GM21360 (cell line): ENCODE measurements around the gene HPS5.

Experiments
- ATAC-seq: cut with Tn5 transposase; IDR thresholded peaks from one replicate; pipeline ENCODE4 v1.9.1; 2021; ENCODE audit warnings: mild to moderate bottlenecking, moderate library complexity; ENCODE audit not compliant: unreplicated experiment

HPS5 gene

DNA sequence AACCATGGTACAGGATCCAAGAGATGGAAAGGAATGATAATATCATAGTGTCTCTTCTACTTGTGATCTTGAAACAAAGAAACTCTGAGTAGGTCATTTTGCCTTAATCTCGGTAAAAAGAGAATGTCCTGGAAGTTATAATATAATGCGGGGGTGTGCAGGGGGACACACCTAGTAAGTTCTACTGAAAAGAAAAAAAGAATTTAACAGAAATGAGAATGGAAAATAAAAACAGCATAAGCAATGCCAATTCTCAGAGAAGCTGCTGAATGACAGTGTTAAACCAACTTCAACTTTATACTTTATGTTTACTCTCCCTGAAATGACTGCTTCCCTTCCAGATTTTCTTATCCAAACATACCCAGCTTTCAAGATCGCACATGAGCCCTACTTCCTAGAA lies 2.0 kb downstream of the HPS5 start:
- ATAC-seq = no peak

DNA sequence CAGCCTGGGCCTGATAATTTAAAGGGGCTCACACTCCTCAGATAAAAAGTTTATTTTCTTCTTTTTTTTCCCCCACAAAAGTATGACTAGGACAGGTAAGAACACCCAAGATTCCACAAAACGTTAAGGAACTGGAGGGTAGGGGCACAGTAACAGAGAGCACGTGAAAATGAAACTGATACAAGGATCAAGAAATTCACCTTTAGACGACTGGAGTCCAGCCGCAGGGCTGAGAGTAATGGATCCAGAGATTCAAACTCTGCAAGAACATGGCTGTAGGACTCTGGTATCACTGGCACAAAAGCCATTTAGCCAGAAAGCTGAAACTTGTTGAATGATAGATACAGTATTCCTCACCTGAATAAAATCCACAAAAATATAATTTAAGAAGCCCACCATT lies 4.4 kb downstream of the HPS5 start:
- no peak for ATAC-seq

DNA sequence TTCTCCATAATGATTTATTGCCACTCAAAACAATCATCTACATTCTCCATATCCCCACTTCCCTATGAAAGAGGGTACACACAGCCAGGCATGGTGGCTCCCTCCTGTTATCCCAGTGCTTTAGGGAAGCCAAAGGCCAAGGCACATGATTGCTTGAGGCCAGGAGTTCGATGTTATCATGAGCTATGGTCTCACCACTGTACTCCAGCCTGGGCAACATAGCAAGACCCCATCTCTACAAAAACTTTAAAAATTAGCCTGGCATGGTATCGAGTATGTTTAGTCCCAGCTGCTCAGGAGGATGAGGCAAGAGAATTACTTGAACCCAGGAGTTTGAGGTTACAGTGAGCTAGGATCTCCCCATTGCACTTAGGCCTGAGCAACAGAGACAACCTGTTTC lies 6.0 kb downstream of the HPS5 start:
- ATAC-seq = no peak

DNA sequence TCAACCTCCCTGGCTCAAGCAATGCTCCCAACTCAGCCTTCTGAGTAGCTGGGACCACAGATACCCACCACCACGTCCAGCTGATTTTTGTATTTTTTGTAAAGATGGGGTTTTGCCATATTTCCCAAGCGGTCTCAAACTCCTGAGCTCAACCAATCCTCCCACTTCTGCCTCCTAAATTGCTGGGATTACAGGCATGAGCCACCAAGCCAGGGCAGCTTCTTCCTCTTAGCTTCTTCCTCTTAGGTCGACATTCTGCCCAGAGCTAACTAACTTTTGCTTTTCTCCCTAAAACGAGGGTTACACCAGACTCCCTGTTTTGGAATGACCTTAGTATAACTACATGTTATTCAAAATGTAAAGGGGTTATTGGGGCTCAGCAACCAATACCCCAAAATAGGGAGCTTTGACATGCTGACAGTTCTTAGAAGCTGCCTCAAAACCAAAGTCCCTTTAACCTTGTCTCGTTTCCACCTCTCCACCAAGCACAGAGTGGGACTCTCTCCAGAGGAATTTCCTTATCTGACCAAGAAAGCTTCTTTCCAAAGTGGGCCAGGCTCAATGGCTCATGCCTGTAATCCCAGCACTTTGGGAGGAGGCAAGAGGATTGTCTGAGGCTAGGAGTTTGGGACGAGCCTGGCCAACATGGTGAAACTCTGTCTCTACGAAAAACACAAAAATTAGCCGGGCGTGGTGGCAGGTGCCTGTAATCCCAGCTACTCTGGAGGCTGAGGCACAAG lies 7.0 kb downstream of the HPS5 start:
- no peak for ATAC-seq

DNA sequence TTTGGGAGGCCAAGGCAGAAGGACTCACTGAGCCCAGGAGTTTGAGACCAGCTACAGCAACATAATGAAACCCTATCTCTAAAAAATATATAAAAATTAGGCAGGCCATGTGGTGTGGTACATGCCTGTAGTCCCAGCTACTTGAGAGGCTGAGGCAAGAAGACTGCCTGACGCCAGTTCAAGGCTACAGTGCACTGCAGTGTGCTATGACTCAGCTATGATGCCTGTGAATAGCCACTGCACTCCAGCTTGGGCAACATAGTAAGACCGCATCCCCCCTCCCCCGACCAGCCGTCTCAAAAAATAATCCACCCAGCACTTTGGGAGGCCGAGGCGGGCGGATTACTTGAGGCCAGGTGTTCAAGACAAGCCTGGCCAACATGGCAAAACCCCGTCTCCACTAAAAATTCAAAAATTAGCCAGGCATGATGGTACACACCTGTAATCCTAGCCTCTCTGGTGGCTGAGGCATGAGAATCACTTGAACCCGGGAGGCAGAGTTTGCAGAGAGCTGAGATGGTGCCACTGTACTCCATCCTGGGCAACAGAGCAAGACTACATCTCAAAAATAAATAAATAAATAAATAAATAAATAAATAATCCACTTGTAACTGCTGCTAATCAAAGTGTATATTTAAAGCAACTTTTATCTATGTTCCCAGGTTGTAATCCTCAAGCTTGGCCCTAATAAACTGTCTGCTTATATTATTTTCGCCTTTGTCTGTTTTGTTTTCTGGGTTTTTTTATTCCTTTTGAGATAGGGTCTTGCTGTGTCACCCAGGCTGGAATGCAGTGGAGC lies 7.8 kb downstream of the HPS5 start:
- ATAC-seq = no peak

DNA sequence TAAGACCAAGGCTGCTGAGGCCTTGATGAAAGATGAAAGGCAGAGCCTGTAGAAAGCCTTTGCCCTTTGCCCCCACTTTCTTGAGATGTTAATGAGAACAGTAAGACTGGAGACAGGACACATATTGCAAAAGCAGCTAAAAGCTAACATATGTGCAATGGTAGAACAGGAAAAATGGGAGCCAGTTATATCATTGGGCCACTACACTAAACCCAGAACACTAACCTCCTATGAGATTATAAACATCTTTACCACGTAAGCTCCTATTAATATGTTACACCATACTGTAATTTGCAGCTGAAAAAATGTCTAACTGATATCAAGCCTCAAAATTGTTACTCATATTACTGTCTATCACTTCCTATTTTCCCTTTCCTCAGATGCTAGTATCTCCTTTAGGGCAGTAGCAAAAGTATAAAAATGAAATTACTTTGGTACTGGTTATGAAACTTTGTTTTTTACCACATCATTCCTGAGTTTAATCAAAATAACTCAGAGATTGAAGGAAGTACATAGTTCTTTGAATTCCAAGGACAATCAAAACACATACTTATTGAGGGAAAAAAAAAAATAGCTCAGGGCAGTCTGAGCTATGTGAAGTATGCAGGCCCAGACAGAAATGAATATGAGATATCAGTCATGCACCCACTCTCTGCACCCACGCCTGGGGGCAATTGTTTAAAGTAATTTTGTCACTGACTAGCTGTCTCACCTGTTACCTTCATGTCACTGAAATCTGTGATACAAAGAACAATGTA lies 9.1 kb downstream of the HPS5 start:
- no peak for ATAC-seq

DNA sequence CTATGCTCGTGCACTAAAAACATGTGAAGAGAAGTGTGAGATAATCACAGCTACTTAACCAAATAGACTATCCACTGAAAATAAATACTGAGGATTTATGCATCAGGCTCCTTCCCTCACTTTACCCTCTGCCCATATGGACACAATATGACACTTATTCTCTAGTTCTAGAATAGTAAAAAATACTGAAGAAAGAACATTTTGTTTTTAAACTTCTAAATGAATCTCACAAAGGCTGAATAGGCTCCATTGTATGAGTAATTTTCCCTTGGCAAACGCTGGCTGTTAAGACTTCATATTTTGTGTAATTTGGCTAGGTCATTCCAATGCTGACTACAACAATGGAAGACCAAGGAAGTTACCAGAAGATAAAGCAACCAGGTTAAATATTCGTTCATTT lies 9.9 kb downstream of the HPS5 start:
- no peak for ATAC-seq

DNA sequence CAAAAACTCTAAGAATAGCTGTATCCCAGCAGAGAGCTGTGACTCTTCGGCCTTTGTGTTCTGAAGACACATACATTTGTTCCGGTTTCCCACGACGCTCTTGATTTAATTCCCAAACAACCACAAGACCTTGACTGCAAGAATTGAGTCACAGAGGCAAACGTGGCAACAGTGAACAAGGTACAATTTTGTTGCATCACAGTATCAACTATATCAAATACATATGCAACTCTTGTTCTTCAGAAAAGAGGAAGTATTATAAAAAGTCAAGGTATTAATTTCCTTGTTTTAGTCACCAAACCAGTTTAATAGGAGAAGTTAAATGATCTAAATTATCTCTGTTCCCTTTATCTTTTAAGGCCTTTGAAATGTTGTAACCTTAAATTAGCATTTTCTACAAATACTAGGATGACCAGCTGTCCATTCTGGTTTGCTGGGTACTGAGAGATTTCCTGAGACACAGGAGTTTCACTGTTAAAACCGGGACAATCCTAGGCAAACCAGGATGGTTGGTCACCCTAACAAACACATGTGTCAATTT lies 11.1 kb downstream of the HPS5 start:
- peak; percentile 53 for ATAC-seq

DNA sequence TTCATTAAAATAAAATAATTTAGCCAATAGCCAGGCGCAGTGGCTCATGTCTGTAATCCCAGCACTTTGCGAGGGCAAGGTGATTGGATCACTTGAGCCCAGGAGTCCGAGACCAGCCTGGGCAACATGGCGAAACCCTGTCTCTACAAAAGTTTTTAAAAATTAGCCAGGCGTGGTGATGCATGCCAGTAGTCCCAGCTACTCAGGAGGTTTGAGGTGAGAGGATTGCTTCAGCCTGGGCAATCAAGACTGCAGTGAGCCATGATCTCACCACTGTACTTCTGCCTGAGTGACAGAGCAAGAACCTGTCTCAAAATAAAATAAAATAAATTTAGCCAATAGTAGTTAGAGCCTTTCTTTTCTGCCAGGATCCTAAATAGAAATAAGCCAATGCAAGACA lies 12.2 kb downstream of the HPS5 start:
- no peak for ATAC-seq

DNA sequence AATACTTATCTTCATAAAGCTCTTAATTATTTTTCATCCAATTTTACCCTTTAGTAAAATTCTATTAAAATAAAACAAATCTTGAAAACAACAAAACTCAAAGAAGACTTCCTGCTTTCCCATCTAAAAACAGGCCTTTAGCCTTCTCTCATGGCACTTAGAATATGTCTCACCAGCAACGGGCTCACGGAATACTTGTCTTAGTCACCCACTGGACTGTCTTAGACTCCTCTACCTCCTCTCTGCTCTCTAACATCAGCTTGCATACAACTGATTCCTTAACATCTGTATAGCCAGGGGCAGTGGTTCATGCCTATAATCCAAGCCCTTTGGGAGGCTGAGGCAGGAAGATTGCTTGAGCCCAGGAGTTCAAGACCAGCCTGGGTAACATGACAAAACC lies 13.7 kb downstream of the HPS5 start:
- no peak for ATAC-seq

DNA sequence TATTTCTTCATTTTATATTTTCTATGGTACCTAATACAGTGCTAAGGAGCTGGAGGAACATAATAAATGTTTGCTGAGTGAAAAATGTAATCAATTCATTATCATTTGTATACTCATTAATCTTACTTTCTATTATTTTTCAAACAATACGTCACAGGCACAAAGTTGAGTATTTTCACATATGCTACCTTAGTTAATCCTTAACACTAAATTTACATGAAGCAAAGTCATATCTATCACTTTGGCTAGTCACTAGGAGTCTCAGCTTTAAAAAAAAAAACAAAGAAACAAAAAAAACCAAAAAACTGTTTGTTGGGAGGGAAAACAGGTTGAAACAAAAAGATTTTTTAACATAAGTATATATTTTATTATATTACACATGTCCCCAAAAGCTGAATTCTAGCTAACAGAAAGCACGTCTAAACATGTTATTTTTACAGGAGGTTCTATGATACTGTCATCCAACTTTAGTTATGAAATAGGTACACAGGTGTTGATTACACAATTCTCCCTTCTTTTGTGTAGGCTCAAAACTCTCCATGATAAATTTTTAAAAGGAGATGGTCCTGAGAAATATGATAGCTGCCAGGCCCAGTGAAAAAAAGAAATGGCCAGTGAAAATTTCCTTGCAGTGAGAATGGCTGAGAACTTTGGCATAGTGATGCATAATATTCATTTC lies 14.3 kb downstream of the HPS5 start:
- no peak for ATAC-seq

DNA sequence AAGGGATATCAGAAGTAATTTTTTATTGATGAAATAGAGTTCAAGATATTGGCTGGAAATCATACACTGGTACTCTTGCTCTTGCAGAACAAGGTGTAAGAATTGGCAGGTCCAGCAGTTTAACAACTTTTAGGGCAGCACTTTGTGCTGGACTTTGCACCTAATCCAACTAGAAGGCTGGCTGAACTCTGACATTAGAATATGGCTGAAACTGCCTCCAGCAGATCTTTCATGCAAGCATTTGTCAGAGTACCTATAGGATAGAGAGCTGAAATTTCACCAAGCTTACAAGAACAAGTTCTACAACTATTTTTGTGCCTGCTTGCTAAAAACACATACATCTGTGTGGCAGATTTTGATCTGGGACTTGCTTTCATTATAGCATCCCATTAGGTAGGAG lies 17.2 kb downstream of the HPS5 start:
- ATAC-seq = no peak

DNA sequence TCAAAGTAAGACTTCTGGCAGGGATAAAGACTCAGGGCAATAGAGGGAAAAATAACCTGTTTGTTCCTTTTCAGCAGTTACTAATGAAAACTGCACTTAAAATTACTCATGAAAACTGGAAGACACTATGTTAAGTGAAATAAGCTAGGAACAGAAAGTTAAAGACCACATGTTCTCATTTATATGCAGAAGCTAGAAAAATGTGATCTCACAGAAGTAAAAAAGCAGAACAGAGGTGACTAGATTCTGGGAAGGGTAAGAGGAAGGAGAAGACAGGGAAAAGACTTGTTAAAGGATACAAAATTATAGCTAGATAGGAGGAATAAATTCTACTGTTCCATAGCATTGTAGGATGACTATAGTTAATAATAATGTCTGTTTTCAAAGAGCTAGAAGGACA lies 22.2 kb downstream of the HPS5 start:
- ATAC-seq = no peak

DNA sequence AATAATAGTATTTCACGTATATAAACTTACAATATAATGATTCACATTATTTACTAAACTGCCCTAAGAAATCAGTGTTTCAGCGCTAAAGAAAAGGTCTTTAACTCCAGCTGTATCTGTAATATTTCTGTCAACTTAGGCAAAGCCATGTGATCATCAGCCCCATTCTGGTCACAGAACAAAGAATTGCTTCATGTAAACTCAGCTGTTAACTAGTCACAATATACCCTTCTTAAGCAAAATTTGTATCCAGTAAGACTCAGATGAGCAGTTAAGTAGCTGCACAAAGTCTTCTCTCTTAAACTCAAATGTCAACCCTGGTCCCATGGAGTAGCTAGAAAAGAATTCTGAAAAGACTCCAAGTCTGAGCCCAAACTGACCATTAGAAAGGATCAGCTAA lies 26.6 kb downstream of the HPS5 start:
- ATAC-seq = no peak

DNA sequence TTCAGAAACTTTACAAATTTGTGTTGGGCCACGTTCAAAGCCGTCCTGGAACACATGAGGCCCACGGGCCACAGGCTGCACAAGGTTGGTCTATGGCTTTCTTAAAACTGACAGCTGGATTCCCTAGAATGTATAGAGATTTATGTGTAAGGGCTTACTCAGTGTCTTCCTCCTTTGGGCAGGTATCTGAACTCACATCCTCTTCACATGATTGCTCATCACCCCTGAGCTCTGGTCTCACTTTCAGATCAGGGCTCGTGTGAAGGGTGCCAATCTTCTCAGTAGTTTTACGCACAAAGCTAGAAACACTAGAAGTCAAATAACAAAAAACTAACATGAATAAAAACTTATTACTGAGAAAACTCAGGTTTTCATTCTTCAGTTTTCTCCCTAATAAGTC lies 27.1 kb downstream of the HPS5 start:
- ATAC-seq = no peak

DNA sequence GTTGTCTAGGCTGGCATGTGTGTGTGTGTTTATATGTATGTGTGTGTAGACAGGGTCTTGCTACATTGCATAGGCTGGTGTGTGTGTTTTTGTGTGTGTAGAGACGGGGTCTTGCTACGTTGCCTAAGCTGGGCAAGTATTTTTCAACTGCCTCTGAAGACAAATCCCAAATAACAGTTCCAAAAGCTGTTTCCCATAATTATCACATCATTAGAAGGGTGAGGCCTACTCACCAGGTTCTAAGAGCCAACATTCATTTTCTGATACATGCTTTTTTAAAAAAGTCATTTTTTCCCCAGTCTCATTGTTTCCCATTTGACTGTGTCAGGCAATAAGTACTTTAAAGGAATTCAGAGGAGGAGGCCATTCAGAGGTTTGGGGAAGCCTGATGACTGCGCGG lies 33.0 kb downstream of the HPS5 start:
- ATAC-seq = no peak

DNA sequence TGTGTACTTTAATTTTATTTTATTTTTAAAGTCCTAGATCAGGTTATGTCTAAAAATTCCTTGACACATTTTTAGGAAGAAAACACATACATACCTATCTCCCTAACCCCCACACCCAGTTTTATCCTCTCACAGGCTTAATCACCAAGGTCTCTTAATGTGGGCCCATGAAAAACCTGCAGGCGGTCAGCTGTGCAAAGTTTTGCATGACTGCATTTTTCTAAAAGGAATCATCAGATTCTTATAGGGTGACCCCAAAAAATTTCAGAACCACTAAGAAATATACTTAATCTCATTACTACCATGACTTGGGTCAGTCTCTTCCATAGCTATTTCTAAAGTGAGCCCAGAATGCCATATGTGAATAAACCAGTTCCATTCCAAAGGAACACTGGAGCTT lies 36.1 kb downstream of the HPS5 start:
- no peak for ATAC-seq

DNA sequence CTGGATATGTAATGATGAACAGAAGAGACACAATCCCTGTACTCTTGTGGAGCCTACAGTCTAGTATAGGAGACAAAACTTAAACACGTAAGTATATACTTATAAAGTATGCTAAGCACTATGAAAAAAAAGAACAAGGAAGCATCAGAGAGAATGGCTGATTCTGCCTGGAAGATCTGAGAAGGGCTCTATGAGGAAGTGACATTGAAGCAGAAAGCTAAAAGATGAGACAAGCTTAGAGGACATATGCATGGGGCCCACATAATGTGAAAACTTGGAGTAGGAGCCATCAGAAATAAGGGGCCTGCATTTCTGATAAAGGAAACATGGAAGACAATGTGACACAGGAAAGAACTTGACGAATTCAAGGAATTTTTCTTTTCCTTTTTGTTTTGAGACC lies 39.3 kb downstream of the HPS5 start:
- no peak for ATAC-seq

DNA sequence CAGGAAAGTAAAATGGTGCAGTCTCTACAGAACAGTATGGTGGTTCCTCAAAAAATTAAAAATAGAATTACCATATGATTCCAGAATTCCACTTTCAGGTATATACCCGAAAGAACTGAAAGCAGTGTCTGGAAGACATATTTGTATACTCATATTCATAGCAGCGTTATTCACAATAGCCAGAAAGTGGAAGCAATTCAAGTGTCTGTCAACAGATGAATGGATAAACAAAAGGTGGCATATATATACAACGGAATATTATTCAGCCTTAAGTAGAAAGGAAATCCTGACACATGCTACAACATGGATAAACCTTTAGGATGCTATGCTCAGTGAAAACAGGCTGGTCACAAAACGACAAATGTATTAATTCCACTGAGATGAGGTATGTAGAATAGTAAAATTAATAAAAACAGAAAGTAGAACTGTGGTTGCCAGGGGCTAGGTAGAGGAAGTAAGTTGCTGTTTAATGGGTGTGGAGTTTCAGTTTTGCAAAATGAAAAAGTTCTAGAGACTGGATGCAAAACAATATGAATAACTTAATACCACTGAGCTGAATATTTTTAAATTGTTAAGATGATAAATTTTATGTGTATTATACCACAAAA lies 41.4 kb downstream of the HPS5 start:
- peak; percentile 85 for ATAC-seq

DNA sequence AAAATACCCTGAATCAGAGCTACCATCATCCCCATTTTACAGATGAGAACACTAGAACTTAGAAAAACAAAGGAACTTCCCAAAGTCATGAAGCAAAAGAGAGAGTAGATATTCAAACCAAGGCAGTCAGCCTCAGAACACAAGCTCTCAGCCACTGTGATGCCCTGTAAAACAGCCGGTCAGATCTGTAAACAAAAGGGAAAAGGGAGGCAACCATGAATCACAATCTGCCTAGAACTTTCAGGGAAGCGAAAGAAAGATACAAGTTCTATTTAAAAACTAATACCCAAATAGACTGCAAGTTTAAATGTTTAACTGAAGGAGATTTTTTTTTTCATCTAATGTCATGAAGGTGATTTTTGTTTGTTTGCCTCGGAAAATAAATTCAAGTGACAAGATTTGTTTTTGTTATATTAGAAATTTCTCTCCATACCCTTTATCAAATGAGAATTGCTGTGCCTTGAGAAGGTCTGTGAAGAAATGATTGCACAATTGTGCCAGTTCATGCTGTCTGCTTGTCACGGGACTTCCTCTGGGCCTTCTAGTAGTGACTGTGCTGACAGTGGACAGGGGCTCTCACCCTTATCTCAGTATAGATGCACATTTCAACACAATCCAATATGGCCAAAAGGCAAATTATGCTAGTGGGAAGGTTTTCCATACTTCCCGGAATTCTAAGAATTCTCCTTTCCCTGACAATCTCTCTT lies 44.2 kb downstream of the HPS5 start:
- no peak for ATAC-seq
